H9 (cell line): ENCODE data around the gene PPP1R3C. TPM values are rescaled to one million over a fixed set of nuclear protein-coding genes. Genes with fewer than 3 reads are reported as not detected.

Experiments used
- DNase-seq: peaks from one replicate; pipeline ENCODE4 v3.0.0-alpha.2; 2017
- H2AFZ ChIP-seq: one replicate; pipeline ENCODE4 v1.6.1; 2013; ENCODE audit warnings: mild to moderate bottlenecking, low read length, control low read depth, moderate library complexity
- H2AK5ac ChIP-seq: 2 replicates; pipeline ENCODE4 v1.6.1; 2013; ENCODE audit warnings: low read length, control low read depth, mixed read lengths; ENCODE audit not compliant: insufficient read length
- H2BK120ac ChIP-seq: one replicate; pipeline ENCODE4 v1.6.1; 2013; ENCODE audit warnings: low read depth, mild to moderate bottlenecking, low read length, control low read depth, inconsistent platforms; ENCODE audit not compliant: poor library complexity, severe bottlenecking
- H2BK12ac ChIP-seq: 2 replicates; pipeline ENCODE4 v1.6.1; 2013; ENCODE audit warnings: low read length, control low read depth, mixed read lengths, low read depth; ENCODE audit not compliant: insufficient read length
- H2BK15ac ChIP-seq: 2 replicates; pipeline ENCODE4 v1.6.1; 2013; ENCODE audit warnings: low read depth, low read length, control low read depth
- H2BK20ac ChIP-seq: one replicate; pipeline ENCODE4 v1.6.1; 2013; ENCODE audit warnings: low read depth, mild to moderate bottlenecking, low read length, control low read depth, inconsistent platforms; ENCODE audit not compliant: poor library complexity, severe bottlenecking
- H2BK5ac ChIP-seq: 2 replicates; pipeline ENCODE4 v1.6.1; 2013; ENCODE audit warnings: low read length, control low read depth, mixed read lengths; ENCODE audit not compliant: insufficient read length
- H3K14ac ChIP-seq: 2 replicates; pipeline ENCODE4 v1.6.1; 2013; ENCODE audit warnings: low read length, control low read depth; ENCODE audit not compliant: insufficient read depth
- H3K18ac ChIP-seq: 2 replicates; pipeline ENCODE4 v1.6.1; 2013; ENCODE audit warnings: low read depth, mild to moderate bottlenecking, mixed read lengths, low read length, control low read depth; ENCODE audit not compliant: insufficient read length
- H3K23ac ChIP-seq: 2 replicates; pipeline ENCODE4 v1.6.1; 2013; ENCODE audit warnings: low read length, control low read depth, mixed read lengths, low read depth; ENCODE audit not compliant: insufficient read length
- H3K23me2 ChIP-seq: 2 replicates; pipeline ENCODE4 v1.6.1; 2013; ENCODE audit warnings: low read depth, mild to moderate bottlenecking, mixed read lengths, low read length, control low read depth; ENCODE audit not compliant: insufficient read length, poor library complexity, severe bottlenecking
- H3K27ac ChIP-seq: 2 replicates; pipeline ENCODE4 v1.5.1; 2013; ENCODE audit warnings: low read length, control low read depth, mixed read lengths, low read depth; ENCODE audit not compliant: insufficient read length
- H3K27me3 ChIP-seq: 2 replicates; pipeline ENCODE4 v1.6.1; 2013; ENCODE audit warnings: low read length, control low read depth, inconsistent platforms; ENCODE audit not compliant: insufficient read depth
- H3K4ac ChIP-seq: 2 replicates; pipeline ENCODE4 v1.6.1; 2013; ENCODE audit warnings: low read depth, mild to moderate bottlenecking, control low read depth, inconsistent platforms, low read length, moderate library complexity
- H3K4me1 ChIP-seq: 2 replicates; pipeline ENCODE4 v1.6.1; 2013; ENCODE audit warnings: low read length, control low read depth, inconsistent platforms; ENCODE audit not compliant: insufficient read depth
- H3K4me2 ChIP-seq: 2 replicates; pipeline ENCODE4 v1.6.1; 2013; ENCODE audit warnings: low read length, control low read depth, mixed read lengths; ENCODE audit not compliant: insufficient read length, insufficient read depth
- H3K56ac ChIP-seq: 2 replicates; pipeline ENCODE4 v1.6.1; 2013; ENCODE audit warnings: low read depth, mild to moderate bottlenecking, mixed read lengths, low read length, control low read depth; ENCODE audit not compliant: insufficient read length
- H3K79me1 ChIP-seq: 2 replicates; pipeline ENCODE4 v1.6.1; 2013; ENCODE audit warnings: low read depth, mild to moderate bottlenecking, moderate library complexity, low read length, control low read depth, inconsistent platforms; ENCODE audit not compliant: insufficient read depth, poor library complexity, severe bottlenecking
- H3K79me2 ChIP-seq: 2 replicates; pipeline ENCODE4 v1.6.1; 2013; ENCODE audit warnings: low read length, control low read depth, inconsistent platforms; ENCODE audit not compliant: insufficient read depth
- H3K9ac ChIP-seq: 2 replicates; pipeline ENCODE4 v1.6.1; 2013; ENCODE audit warnings: low read length, control low read depth, mixed read lengths; ENCODE audit not compliant: insufficient read length; ENCODE audit errors: extremely low read depth
- H3K9me3 ChIP-seq: one replicate; pipeline ENCODE4 v1.6.1; 2013; ENCODE audit warnings: low read depth, low read length, inconsistent platforms; ENCODE audit not compliant: control insufficient read depth
- H3T11ph ChIP-seq: one replicate; pipeline ENCODE4 v1.6.1; 2013; ENCODE audit warnings: mild to moderate bottlenecking, low read length, control low read depth, inconsistent platforms
- H4K20me1 ChIP-seq: one replicate; pipeline ENCODE4 v1.6.1; 2013; ENCODE audit not compliant: control insufficient read depth, insufficient read length, insufficient read depth
- H4K5ac ChIP-seq: 2 replicates; pipeline ENCODE4 v1.6.1; 2013; ENCODE audit warnings: low read depth, mild to moderate bottlenecking, mixed read lengths, low read length, control low read depth; ENCODE audit not compliant: insufficient read length
- H4K8ac ChIP-seq: replicated peaks from 2 replicates; pipeline ENCODE4 v1.6.1; 2013; ENCODE audit warnings: low read length, control low read depth, mixed read lengths, low read depth; ENCODE audit not compliant: insufficient read length
- H4K91ac ChIP-seq: 2 replicates; pipeline ENCODE4 v1.6.1; 2013; ENCODE audit warnings: low read depth, mild to moderate bottlenecking, moderate library complexity, mixed read lengths, low read length, control low read depth; ENCODE audit not compliant: insufficient read length
- H3K27ac Mint-ChIP-seq, 3 experiments: 2 replicates in 2 of 3; 3 replicates in 1 of 3; pipeline ENCODE4 v1.8.0; 2020 to 2021; ENCODE audit warnings: mixed read lengths in 3 of 3, mild to moderate bottlenecking in 1 of 3, moderate library complexity in 1 of 3
- H3K27me3 Mint-ChIP-seq: 2 replicates; pipeline ENCODE4 v1.8.0; 2021; ENCODE audit warnings: low read depth, mild to moderate bottlenecking, moderate library complexity, mixed read lengths
- H3K36me3 Mint-ChIP-seq, 3 experiments: 2 replicates in 2 of 3; 3 replicates in 1 of 3; pipeline ENCODE4 v1.8.0; 2020 to 2021; ENCODE audit warnings: low read depth in 3 of 3, mixed read lengths in 3 of 3; ENCODE audit not compliant: insufficient read depth in 1 of 3
- H3K4me1 Mint-ChIP-seq, 2 experiments: 2 replicates each; pipeline ENCODE4 v1.8.0; 2020; ENCODE audit warnings: mixed read lengths in 2 of 2
- H3K4me3 Mint-ChIP-seq, 2 experiments: 2 replicates in 1 of 2; 3 replicates in 1 of 2; pipeline ENCODE4 v1.8.0; 2020 to 2021; ENCODE audit warnings: mild to moderate bottlenecking in 2 of 2, mixed read lengths in 2 of 2, moderate library complexity in 1 of 2
- H3K9me3 Mint-ChIP-seq, 2 experiments: 2 replicates in 1 of 2; 3 replicates in 1 of 2; pipeline ENCODE4 v1.8.0; 2020; ENCODE audit warnings: mild to moderate bottlenecking in 2 of 2, mixed read lengths in 2 of 2, moderate library complexity in 1 of 2
- CTCF ChIP-seq: fragments of 200-600 bp; sonication (generic); conservative IDR thresholded peaks from 3 replicates; pipeline ENCODE4 v1.8.0; 2021; ENCODE audit warnings: antibody characterized with exemption, mild to moderate bottlenecking
- WGBS: extraction: QIAGEN DNeasy Blood & Tissue Kit; methylation state at CpG from one replicate; pipeline ENCODE4 v1.1.7; 2013; ENCODE audit warnings: missing lambda C conversion rate, low lambda C conversion rate, mixed read lengths; ENCODE audit not compliant: insufficient read length; ENCODE audit errors: extremely low coverage; 5-methylcytosine and 5-hydroxymethylcytosine counted together
- total RNA-seq: library from RNA; stranded (reverse); gene quantifications from 2 replicates; pipeline ENCODE4 v1.2.1, GENCODE V29; 2021

Gene PPP1R3C
- total RNA-seq, 1 experiment from 2014 or later, result 1.2 TPM

- no peaks in the 10 kb centered on the region for H3K36me3 Mint-ChIP-seq
- Histone ChIP-seq H3K23ac (no peak overlapping the region), H2AK5ac (no peak overlapping the region), H3K14ac (no peak overlapping the region), H4K5ac (no peak overlapping the region), H3K4me1 (no peaks in the 10 kb centered on the region), H3K9ac (no peak overlapping the region), H4K91ac (no peak overlapping the region), H3K18ac (no peak overlapping the region), H3K56ac (no peak overlapping the region), H3K79me2 (no peaks in the 10 kb centered on the region), H3K4ac (no peak overlapping the region), H3K4me2 (no peak overlapping the region), H3K27ac (no peak overlapping the region), H3K9me3 (no peaks in the 10 kb centered on the region), H2BK120ac (no peak overlapping the region), H4K8ac (no peak overlapping the region), H4K20me1 (no peaks in the 10 kb centered on the region), H2BK12ac (no peak overlapping the region), H3T11ph (no peak overlapping the region), H2BK20ac (no peak overlapping the region), H2BK5ac (no peak overlapping the region), H3K27me3 (no peaks in the 10 kb centered on the region), H3K79me1 (no peaks in the 10 kb centered on the region), H2AFZ (no peak overlapping the region), H2BK15ac (no peak overlapping the region), H3K23me2 (no peaks in the 10 kb centered on the region)
- no peaks in the 10 kb centered on the region for H3K9me3 Mint-ChIP-seq
- no peak overlapping the region for H3K4me3 Mint-ChIP-seq
- no CpG with 5 or more reads among the region's 2 CpGs for WGBS
- no peaks in the 10 kb centered on the region; the same call in 1 of the 2 replicates for H3K27me3 Mint-ChIP-seq
- no peak for TF ChIP-seq CTCF
- H3K4me1 Mint-ChIP-seq, result peaks cover 17 to 23% of the 10 kb centered on the region in 2 experiments
- no peak overlapping the region for H3K27ac Mint-ChIP-seq
- no peak for DNase-seq
Measured at GRCh38 chr10:91677911-91678310, 45.0 kb upstream of the PPP1R3C start.
